ENCODE measurements around the gene ATR.
A peak's percentile ranks its signal among the peaks of the same experiment; 100 is the strongest.

The ATR gene

DNA sequence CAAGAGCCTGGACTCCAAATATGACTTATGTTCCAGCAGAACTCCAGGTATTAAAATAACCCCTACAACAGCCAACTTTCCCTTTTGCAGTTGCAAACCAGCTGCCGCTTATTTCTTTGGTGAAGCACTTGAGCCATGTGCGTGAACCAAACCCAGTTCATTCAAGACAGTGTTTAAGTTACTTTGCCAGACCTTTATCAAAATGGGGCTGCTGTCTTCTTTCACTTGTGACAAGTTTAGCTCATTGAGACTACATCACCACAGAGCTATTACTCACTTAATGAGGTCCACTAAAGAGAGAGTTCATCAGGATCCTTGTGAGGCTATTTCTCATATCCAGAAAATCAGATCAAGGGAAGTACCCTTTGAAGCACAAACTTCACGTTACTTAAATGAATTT, 128.3 kb downstream of the ATR start:
- Histone ChIP-seq H2AFZ (ENCODE audit: low read length) (no peak overlapping the region), H3F3A (ENCODE audit: low read depth) (no peaks in the 10 kb centered on the region), H3K9me3 (ENCODE audit: insufficient read depth, low read depth, low read length) (no peaks in the 10 kb centered on the region), H3K9me2 (replicated peaks; ENCODE audit: low read depth, low read length) (no peaks in the 10 kb centered on the region), H3K4me2 (ENCODE audit: low read depth, low read length, poor library complexity, severe bottlenecking) (no peak overlapping the region), H3K79me2 (ENCODE audit: insufficient read depth, low read length) (peaks cover 26% of the 10 kb centered on the region), H3K27me3 (ENCODE audit: insufficient read depth, low read length, poor library complexity, severe bottlenecking) (no peaks in the 10 kb centered on the region), H4K20me1 (ENCODE audit: insufficient read depth, low read length, poor library complexity, severe bottlenecking) (peaks cover 22% of the 10 kb centered on the region), H3K9ac (ENCODE audit: low read depth, low read length, poor library complexity, severe bottlenecking) (no peak overlapping the region), H3K4me3 (ENCODE audit: low read length, poor library complexity, severe bottlenecking) (no peak overlapping the region), H3K36me3 (ENCODE audit: insufficient read depth, low read length) (peaks cover 10% of the 10 kb centered on the region; the same call in 1 of the 2 replicates), H3K4me1 (ENCODE audit: insufficient read depth, low read length, poor library complexity, severe bottlenecking) (peaks cover 21% of the 10 kb centered on the region)
- TF ChIP-seq, protein P1, sequence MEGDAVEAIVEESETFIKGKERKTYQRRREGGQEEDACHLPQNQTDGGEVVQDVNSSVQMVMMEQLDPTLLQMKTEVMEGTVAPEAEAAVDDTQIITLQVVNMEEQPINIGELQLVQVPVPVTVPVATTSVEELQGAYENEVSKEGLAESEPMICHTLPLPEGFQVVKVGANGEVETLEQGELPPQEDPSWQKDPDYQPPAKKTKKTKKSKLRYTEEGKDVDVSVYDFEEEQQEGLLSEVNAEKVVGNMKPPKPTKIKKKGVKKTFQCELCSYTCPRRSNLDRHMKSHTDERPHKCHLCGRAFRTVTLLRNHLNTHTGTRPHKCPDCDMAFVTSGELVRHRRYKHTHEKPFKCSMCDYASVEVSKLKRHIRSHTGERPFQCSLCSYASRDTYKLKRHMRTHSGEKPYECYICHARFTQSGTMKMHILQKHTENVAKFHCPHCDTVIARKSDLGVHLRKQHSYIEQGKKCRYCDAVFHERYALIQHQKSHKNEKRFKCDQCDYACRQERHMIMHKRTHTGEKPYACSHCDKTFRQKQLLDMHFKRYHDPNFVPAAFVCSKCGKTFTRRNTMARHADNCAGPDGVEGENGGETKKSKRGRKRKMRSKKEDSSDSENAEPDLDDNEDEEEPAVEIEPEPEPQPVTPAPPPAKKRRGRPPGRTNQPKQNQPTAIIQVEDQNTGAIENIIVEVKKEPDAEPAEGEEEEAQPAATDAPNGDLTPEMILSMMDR (conservative IDR thresholded peaks at IDR 0.05; ENCODE audit: low read length) = no peak
- TF ChIP-seq EZH2phosphoT487 (IDR thresholded peaks at IDR 0.05; ENCODE audit: borderline replicate concordance) = no peak

DNA sequence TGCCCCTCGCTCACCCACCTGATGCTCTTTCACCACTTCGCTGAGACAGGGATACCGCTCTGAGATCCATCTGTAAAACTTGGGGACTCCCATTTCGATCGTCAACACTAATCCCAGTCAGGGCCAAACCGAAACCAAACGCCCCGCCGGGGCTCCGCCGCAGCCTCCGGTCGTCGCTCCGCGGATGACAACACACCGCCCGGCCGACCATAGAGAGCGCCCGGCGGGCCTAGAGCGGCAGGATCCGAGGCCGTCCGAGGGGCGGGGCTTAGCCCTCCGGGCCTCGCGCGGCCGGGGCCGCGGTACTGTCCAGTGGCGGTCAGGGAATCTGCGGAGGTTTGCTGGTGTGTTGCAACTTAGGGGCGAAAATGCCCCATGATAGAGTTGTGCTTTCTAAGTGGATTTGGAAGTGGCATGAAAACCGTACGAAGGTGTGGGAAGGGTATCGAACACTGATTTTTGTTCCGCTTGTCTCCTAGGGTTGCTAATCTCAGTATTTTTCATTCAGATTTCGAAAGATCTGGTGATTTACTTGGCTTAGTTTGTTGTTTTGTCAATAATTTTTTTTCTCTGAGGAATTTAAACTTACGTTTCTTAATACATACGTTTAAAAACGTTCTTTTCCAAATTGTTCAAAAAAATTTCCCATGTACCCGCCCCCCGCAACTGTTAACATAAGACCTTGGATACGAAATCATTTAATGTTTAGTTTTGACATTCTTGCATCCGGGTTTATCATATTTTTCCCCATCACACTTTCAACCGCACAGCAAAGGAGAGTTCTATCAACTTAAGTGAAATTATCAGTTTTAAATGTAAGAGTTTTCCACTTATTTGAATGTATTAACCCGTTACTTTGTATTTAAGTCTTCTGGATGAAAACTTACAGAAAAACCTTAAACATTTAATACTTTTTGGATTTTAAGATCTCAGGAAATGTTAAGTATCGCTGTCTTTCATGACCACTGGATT, 130.4 kb downstream of the ATR start, which contains the start of gene XRN1:
Gene XRN1 (minus strand): TSS at position 186 of the 972 bp plus-strand sequence. CDS start 93 bp downstream, at position 93.
- no peaks in the 10 kb centered on the region for H3K9me3 ChIP-seq (ENCODE audit: insufficient read depth, low read depth, low read length)
- peaks cover 36% of the 10 kb centered on the region for H3K4me1 ChIP-seq (ENCODE audit: insufficient read depth, low read length, poor library complexity, severe bottlenecking)
- peaks cover 35% of the 10 kb centered on the region for H4K20me1 ChIP-seq (ENCODE audit: insufficient read depth, low read length, poor library complexity, severe bottlenecking)
- TF ChIP-seq EZH2phosphoT487 (IDR thresholded peaks at IDR 0.05; ENCODE audit: borderline replicate concordance) = no peak
- TF ChIP-seq, protein P1 (conservative IDR thresholded peaks at IDR 0.05; ENCODE audit: low read length) = no peak
- no peaks in the 10 kb centered on the region for H3K27me3 ChIP-seq (ENCODE audit: insufficient read depth, low read length, poor library complexity, severe bottlenecking)
- H3K9ac ChIP-seq (ENCODE audit: low read depth, low read length, poor library complexity, severe bottlenecking) = peak within 1 kb of the TSS; percentile 95
- peak within 1 kb of the TSS; percentile 99 for H3K4me2 ChIP-seq (ENCODE audit: low read depth, low read length, poor library complexity, severe bottlenecking)
- H3F3A ChIP-seq (ENCODE audit: low read depth) = no peaks in the 10 kb centered on the region
- H3K4me3 ChIP-seq (ENCODE audit: low read length, poor library complexity, severe bottlenecking) = peak within 1 kb of the TSS; percentile 93
- H2AFZ ChIP-seq (ENCODE audit: low read length) = peak within 1 kb of the TSS; percentile 93
- H3K9me2 ChIP-seq (replicated peaks; ENCODE audit: low read depth, low read length) = no peaks in the 10 kb centered on the region
- H3K79me2 ChIP-seq (ENCODE audit: insufficient read depth, low read length) = peaks cover 46% of the 10 kb centered on the region
- peaks cover 10% of the 10 kb centered on the region; the same call in 1 of the 2 replicates for H3K36me3 ChIP-seq (ENCODE audit: insufficient read depth, low read length)

DNA sequence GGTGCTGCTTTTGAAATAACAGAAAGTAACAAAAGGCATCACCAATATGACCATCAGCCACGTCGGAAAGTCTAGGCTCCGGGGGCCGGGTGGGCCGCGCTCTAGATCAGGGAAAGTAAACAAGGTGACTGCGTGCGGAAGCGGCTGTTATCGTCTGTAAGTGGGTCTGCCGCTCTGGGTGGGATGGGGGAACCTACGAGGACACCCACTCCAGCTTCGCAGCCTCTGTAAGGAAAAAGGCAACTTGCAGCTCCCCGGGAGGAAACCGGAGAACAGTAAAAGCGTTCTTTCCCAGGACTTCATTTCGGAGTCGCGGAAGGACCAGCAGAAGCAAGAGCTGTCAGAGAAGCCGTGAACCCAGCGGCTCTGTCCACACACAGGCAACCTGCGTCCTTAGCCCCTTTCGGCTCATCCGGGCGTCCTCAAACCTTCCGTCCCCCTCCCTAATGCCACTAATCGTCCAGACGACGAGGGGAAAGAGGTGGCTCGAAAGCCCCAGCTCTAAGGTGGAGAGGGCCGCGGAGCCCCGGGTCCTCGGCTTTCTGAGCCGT, 131.2 kb downstream of the ATR start:
- Histone ChIP-seq H4K20me1 (ENCODE audit: insufficient read depth, low read length, poor library complexity, severe bottlenecking) (peaks cover 35% of the 10 kb centered on the region), H3K79me2 (ENCODE audit: insufficient read depth, low read length) (peaks cover 48% of the 10 kb centered on the region), H3K9ac (ENCODE audit: low read depth, low read length, poor library complexity, severe bottlenecking) (peak overlapping the region; percentile 95), H3K36me3 (ENCODE audit: insufficient read depth, low read length) (peaks cover 10% of the 10 kb centered on the region; the same call in 1 of the 2 replicates), H3K4me1 (ENCODE audit: insufficient read depth, low read length, poor library complexity, severe bottlenecking) (peaks cover 36% of the 10 kb centered on the region), H3K4me2 (ENCODE audit: low read depth, low read length, poor library complexity, severe bottlenecking) (peak overlapping the region; percentile 99), H3K9me3 (ENCODE audit: insufficient read depth, low read depth, low read length) (no peaks in the 10 kb centered on the region), H3F3A (ENCODE audit: low read depth) (no peaks in the 10 kb centered on the region), H3K9me2 (replicated peaks; ENCODE audit: low read depth, low read length) (no peaks in the 10 kb centered on the region), H3K4me3 (ENCODE audit: low read length, poor library complexity, severe bottlenecking) (peak overlapping the region; percentile 93), H2AFZ (ENCODE audit: low read length) (peak overlapping the region; percentile 93), H3K27me3 (ENCODE audit: insufficient read depth, low read length, poor library complexity, severe bottlenecking) (no peaks in the 10 kb centered on the region)
- no peak for TF ChIP-seq EZH2phosphoT487 (IDR thresholded peaks at IDR 0.05; ENCODE audit: borderline replicate concordance)
- TF ChIP-seq, protein P1 (conservative IDR thresholded peaks at IDR 0.05; ENCODE audit: low read length) = no peak
